Measurements from ENCODE around the gene DNAJC1.

The DNAJC1 gene

DNA sequence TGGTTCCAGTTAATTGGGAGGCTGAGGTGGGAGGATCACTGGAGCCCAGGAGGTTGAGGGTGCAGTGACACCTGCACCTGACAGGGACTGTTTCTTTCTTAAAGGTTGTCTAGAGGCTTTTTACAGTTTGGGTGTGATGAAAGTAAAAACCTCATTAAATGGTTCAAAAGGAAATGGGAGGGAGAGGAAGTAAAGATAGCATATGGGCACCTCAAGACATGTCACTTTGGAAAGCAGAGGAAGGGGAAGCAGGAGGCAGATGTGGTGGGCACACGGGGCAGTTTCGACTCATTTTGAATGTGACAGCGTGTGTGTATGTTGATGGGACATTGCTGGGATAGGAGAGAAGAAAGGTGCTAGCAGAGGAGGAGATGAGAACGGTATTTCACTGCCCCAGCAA, 266.4 kb downstream of the DNAJC1 start:
- DNase-seq (ENCODE audit: low read depth), result no peak
- TF ChIP-seq, protein P1, sequence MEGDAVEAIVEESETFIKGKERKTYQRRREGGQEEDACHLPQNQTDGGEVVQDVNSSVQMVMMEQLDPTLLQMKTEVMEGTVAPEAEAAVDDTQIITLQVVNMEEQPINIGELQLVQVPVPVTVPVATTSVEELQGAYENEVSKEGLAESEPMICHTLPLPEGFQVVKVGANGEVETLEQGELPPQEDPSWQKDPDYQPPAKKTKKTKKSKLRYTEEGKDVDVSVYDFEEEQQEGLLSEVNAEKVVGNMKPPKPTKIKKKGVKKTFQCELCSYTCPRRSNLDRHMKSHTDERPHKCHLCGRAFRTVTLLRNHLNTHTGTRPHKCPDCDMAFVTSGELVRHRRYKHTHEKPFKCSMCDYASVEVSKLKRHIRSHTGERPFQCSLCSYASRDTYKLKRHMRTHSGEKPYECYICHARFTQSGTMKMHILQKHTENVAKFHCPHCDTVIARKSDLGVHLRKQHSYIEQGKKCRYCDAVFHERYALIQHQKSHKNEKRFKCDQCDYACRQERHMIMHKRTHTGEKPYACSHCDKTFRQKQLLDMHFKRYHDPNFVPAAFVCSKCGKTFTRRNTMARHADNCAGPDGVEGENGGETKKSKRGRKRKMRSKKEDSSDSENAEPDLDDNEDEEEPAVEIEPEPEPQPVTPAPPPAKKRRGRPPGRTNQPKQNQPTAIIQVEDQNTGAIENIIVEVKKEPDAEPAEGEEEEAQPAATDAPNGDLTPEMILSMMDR (IDR thresholded peaks at IDR 0.05; ENCODE audit: control insufficient read depth, insufficient read depth, low read depth, low read length, missing control alignments), result no peak
- no peak overlapping the region for H3K4me3 ChIP-seq (ENCODE audit: control insufficient read depth, low read depth, low read length)

DNA sequence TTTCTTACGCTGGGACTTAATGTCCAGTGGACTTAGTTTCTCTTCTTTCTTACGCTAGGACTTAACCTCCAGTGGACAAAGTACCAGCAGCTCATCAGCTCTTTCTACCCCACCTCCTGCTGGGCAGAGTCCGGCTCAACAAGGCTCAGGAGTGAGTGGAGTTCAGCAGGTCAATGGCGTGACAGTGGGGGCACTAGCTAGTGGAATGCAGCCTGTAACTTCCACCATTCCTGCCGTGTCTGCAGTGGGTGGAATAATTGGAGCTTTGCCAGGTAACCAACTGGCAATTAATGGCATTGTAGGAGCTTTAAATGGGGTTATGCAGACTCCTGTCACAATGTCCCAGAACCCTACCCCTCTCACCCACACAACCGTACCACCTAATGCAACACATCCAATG, 269.8 kb downstream of the DNAJC1 start:
- TF ChIP-seq, protein P1 (IDR thresholded peaks at IDR 0.05; ENCODE audit: control insufficient read depth, insufficient read depth, low read depth, low read length, missing control alignments), result no peak
- DNase-seq (ENCODE audit: low read depth), result no peak
- H3K4me3 ChIP-seq (ENCODE audit: control insufficient read depth, low read depth, low read length), result no peak overlapping the region

DNA sequence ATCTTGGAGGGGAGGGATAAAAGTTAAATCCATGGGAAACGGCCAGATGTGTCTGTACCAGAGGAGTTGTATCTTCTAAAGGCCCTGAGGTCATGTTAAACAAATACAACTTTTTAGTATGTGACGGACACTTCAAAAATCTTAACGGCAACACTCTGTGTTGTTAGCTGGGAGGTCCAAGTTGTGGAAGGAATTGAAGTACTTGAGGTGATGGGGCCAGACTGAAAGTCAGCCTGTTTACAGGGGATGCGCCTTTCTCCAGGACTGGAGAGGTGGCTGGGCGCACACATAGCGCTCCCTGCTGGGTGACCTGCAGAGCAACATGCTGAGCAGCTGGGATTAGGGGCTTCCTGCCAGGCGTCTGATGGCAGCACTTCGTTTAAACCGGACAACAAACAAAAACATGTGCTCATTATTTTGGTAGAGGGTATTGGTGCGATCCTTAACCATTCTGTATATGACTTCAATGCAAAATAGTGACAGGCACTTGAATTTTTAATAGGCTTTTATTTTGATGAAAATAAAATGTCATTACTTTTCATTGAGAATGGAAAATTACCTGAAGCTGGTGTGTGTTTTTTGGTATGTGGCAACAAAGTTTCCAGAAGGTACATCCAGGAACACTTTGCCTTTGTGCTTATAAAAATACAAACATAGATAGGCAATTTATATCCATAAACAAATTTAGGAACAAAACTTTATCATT, 271.3 kb downstream of the DNAJC1 start:
- H3K4me3 ChIP-seq (ENCODE audit: control insufficient read depth, low read depth, low read length), result no peak overlapping the region
- TF ChIP-seq, protein P1 (IDR thresholded peaks at IDR 0.05; ENCODE audit: control insufficient read depth, insufficient read depth, low read depth, low read length, missing control alignments), result peak; percentile 91
- peak; percentile 42 for DNase-seq (ENCODE audit: low read depth)

DNA sequence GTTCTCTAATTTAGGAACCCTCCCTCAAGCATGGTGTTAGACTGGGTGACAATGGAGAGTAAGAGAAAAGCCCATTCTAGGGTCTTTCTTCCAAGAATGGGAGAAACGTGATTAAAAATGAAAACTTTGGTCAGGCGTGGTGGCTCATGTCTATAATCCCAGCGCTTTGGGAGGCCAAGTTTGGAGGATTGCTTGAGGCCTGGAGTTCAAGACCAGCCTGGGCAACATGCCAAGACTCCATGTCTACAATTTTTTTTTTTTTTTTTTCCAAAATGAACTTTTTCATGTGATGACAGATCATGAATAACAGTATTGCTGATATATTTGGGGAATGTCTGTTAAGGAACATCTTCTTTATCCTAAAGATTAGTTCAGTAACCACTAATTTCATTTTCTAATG, 274.9 kb downstream of the DNAJC1 start:
- DNase-seq (ENCODE audit: low read depth), result no peak
- TF ChIP-seq, protein P1 (IDR thresholded peaks at IDR 0.05; ENCODE audit: control insufficient read depth, insufficient read depth, low read depth, low read length, missing control alignments), result no peak
- H3K4me3 ChIP-seq (ENCODE audit: control insufficient read depth, low read depth, low read length), result no peak overlapping the region

DNA sequence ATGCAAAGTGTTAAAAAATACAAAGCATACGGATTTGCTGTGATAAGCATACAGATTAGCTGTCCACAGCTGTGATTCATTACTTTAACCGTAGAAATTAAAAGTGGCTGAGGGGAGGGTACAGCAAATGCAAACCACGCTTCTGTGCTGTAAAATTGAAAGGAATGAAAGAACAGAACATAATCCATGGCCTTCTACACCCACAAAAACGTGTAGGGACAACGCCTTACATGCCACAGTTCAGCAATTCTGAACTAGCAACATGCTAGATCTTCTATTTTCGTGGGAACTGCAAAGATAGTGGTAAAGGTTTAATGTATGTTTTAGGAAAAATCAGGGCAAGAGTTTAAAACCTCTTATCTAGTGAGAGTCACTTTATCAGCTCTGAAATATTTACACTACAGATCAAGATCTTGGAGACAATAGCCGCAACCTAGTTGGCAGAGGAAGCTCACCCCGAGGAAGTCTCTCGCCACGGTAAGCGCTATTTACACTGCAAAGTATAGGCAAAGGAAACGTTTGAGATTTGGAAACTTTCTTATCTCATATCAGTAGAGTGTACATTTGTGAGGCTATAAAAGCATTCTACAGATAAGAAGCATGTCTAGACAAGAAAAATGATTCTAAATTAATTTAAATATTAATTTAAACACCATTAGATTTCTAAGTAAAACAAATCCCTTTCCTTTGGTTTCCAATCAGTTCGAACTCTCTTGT, 275.9 kb downstream of the DNAJC1 start:
- no peak overlapping the region for H3K4me3 ChIP-seq (ENCODE audit: control insufficient read depth, low read depth, low read length)
- TF ChIP-seq, protein P1 (IDR thresholded peaks at IDR 0.05; ENCODE audit: control insufficient read depth, insufficient read depth, low read depth, low read length, missing control alignments), result no peak
- no peak for DNase-seq (ENCODE audit: low read depth)

DNA sequence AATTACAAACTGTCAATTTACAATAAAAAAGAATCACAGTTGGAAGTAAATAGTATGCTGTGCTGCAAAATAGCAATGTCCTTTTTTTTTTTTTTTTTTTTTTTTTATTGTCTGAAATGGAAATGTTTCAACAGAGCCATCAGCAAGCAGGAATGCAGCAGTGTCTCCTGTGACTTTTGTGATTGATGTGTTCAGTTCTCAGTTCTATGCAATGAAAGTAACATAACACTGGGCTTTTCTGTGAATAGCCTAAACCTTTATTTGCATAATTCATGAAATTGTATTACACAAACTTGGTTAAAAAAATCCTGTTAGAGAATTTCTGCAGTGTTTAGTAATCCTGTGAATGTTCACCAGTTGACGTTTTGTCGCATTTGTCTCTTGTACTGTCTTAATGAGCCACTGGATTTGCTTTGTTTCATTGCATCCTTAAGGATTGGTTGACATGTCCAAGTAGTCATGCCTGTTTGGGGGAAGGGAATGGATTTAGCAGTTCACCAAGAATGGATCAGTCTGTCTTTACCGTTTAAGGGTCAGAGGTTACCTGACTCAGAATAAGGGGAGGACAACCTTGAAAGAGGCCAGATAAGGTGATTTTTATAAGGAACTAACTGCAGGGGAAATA, 276.8 kb downstream of the DNAJC1 start:
- no peak overlapping the region for H3K4me3 ChIP-seq (ENCODE audit: control insufficient read depth, low read depth, low read length)
- TF ChIP-seq, protein P1 (IDR thresholded peaks at IDR 0.05; ENCODE audit: control insufficient read depth, insufficient read depth, low read depth, low read length, missing control alignments), result no peak
- DNase-seq (ENCODE audit: low read depth), result no peak

All from AG09309 (cell line).